Esophagus muscularis mucosa (tissue), 4 donors: ENCODE data around the gene APOH. TPM values are rescaled to one million over a fixed set of nuclear protein-coding genes. Genes with fewer than 3 reads are reported as not detected.

ENCODE experiments used
- DNase-seq: peaks from one replicate; pipeline ENCODE4 v3.0.0-alpha.2; 2017; ENCODE audit errors: extremely low spot score
- H3K27ac ChIP-seq, 4 donors: fragments of 200-600 bp; sonication (generic); replicated peaks in 1 of 4; 1 replicate in 3 of 4; 2 replicates in 1 of 4; pipeline ENCODE4 v1.5.1; 2016 to 2019; ENCODE audit warnings: mild to moderate bottlenecking in 1 of 4
- H3K27me3 ChIP-seq, 4 donors: fragments of 200-600 bp; sonication (generic); one replicate each; pipeline versions ENCODE4 v1.5.1 to v1.6.0; 2016 to 2019
- H3K36me3 ChIP-seq, 4 donors: fragments of 200-600 bp; sonication (generic); one replicate each; pipeline ENCODE4 v1.5.1; 2016 to 2019
- H3K4me1 ChIP-seq, 4 donors: fragments of 200-600 bp; sonication (generic); one replicate each; pipeline ENCODE4 v1.5.1; 2016 to 2019
- H3K4me3 ChIP-seq, 4 donors: fragments of 200-600 bp; sonication (generic); 1 replicate in 2 of 4; 2 replicates in 2 of 4; pipeline ENCODE4 v1.5.1; 2016 to 2019; ENCODE audit warnings: mild to moderate bottlenecking in 4 of 4, moderate library complexity in 1 of 4
- H3K9me3 ChIP-seq, 4 donors: fragments of 200-600 bp; sonication (generic); 1 replicate in 3 of 4; 2 replicates in 1 of 4; pipeline ENCODE4 v1.5.1; 2016 to 2019
- EP300 ChIP-seq: sonication (generic); formaldehyde crosslinking; IDR thresholded peaks from one replicate; pipeline ENCODE4 v1.6.1; 2017; ENCODE audit warnings: antibody characterized with exemption
- POLR2A ChIP-seq: fragments of 450-650 bp; IDR thresholded peaks from one replicate; pipeline ENCODE4 v1.6.1; 2017; ENCODE audit warnings: antibody characterized with exemption, moderate library complexity, mild to moderate bottlenecking, low read depth
- POLR2AphosphoS5 ChIP-seq, 2 donors: sonication (generic); formaldehyde crosslinking; IDR thresholded peaks; one replicate each; pipeline ENCODE4 v1.6.1; 2017; ENCODE audit warnings: antibody characterized with exemption in 2 of 2
- WGBS: methylation state at CpG from one replicate; pipeline ENCODE4 v1.1.5; 2018; 5-methylcytosine and 5-hydroxymethylcytosine counted together
- intact Hi-C: fragments of 100-400 bp; cut with DNase I; formaldehyde crosslinking; loops from one replicate; pipeline ENCODE4 v1.15.1; 2023
- total RNA-seq, 4 donors: library from RNA; depleted of rRNA; stranded (reverse); fragments of >200 nt; gene quantifications; one replicate each; pipeline versions ENCODE4 v1.1.0 to v1.2.1, GENCODE V29; 2016
- TF ChIP-seq, protein P1 (sequence below), 3 experiments: fragments of 200-600 bp in 2 of 3; fragments of 450-650 bp in 1 of 3; sonication (generic) in 2 of 3; IDR thresholded peaks; one replicate each; pipeline ENCODE4 v1.5.1; 2017 to 2019; ENCODE audit warnings: antibody characterized with exemption in 3 of 3, mild to moderate bottlenecking in 2 of 3, moderate library complexity in 1 of 3

The APOH gene
- total RNA-seq, 4 donors from 2014 or later, result not detected

DNA sequence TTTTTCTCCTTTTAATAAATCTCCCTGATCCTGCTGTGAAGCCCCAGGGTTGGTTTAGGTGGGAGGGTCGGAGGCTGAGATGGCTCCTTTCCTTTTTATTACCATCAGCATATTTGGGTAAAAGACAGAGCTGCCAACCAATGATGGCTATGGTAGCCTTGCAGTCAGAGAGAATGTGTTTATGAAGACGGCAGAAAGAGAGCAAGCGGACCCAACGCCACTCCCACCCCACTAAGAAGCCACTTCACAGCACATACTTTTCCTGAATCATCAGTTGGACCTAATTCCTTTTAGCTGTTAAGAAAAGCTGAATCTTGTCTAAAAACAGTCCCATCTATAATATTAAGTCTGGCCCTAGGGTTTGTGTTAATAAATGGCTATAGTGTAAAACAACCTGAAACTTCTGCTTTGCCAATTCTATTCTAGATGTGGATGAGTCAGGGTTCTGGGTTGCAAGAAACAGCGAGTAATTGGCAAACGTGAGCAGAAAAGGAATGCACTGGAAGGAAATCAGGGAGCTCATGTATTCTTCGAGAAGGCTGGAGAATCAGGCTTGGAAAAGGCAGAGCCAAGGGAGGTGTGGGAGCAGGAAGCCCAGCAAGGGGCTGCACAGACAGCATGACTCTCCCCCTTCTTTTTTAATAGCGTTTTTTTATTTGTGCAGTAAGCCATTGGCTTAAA, 39.2 kb upstream of the APOH start:
- intact Hi-C loops, result no loop called here
- 59% methylated on average over 8 of the region's 8 CpGs for WGBS
- TF ChIP-seq POLR2AphosphoS5 (IDR thresholded peaks at IDR 0.05), result no peak
- TF ChIP-seq, protein P1, sequence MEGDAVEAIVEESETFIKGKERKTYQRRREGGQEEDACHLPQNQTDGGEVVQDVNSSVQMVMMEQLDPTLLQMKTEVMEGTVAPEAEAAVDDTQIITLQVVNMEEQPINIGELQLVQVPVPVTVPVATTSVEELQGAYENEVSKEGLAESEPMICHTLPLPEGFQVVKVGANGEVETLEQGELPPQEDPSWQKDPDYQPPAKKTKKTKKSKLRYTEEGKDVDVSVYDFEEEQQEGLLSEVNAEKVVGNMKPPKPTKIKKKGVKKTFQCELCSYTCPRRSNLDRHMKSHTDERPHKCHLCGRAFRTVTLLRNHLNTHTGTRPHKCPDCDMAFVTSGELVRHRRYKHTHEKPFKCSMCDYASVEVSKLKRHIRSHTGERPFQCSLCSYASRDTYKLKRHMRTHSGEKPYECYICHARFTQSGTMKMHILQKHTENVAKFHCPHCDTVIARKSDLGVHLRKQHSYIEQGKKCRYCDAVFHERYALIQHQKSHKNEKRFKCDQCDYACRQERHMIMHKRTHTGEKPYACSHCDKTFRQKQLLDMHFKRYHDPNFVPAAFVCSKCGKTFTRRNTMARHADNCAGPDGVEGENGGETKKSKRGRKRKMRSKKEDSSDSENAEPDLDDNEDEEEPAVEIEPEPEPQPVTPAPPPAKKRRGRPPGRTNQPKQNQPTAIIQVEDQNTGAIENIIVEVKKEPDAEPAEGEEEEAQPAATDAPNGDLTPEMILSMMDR (IDR thresholded peaks at IDR 0.05), result no peak
- Histone ChIP-seq H3K9me3 (peaks cover 0 to 7% (median 3%) of the 10 kb centered on the region in 4 donors), H3K36me3 (no peaks in the 10 kb centered on the region), H3K4me1 (peaks cover 0 to 11% (median 10%) of the 10 kb centered on the region in 4 donors), H3K4me3 (no peak overlapping the region), H3K27me3 (no peaks in the 10 kb centered on the region), H3K27ac (no peak overlapping the region)
- no peak for DNase-seq

DNA sequence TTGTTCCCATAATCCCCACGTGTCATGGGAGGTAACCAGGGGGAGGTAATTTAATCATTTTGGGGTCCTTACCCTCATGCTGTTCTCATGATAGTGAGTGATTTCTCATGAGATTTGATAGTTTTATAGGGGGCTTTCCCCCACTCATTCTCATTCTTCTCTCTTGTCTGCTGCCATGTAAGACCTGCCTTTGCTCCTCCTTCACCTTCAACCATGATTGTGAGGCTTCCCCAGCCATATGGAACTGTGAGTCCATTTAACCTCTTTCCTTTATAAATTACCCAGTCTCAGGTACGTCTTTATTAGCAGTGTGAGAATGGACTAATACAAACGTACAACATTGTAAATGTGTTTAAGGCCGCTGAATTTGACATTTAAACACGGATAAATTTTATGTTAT, 35.5 kb upstream of the APOH start:
- Histone ChIP-seq H3K27ac (no peak overlapping the region), H3K27me3 (no peaks in the 10 kb centered on the region), H3K4me3 (no peak overlapping the region), H3K4me1 (no peaks in the 10 kb centered on the region), H3K36me3 (no peaks in the 10 kb centered on the region), H3K9me3 (no peaks in the 10 kb centered on the region)
- TF ChIP-seq, protein P1 (IDR thresholded peaks at IDR 0.05), result no peak
- TF ChIP-seq POLR2A (no peak), EP300 (no peak), POLR2AphosphoS5 (IDR thresholded peaks at IDR 0.05) (no peak)
- intact Hi-C loops, result no loop called here
- no peak for DNase-seq
- WGBS, result 88% methylated on average over 5 of the region's 5 CpGs

DNA sequence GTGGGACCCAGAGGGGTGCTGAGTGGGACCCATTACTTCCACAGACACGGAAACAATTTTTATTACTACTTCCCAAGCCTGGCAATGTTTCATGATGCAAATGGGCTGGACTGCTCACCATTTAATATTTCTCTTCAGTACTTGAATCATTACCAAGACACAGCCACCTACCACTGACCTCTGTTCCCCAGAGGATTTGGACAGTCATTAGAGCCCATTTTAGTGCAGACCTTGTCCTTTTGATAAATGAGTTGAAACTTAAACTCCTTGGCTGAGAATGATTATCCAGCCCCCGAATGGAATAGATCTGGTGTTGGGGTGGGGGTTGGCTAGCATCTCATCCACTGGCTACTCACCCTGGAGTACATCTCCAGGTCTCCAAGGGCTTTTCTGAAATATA, 33.6 kb upstream of the APOH start:
- TF ChIP-seq POLR2A (no peak), POLR2AphosphoS5 (IDR thresholded peaks at IDR 0.05) (no peak), EP300 (no peak)
- TF ChIP-seq, protein P1 (IDR thresholded peaks at IDR 0.05), result no peak
- no peak for DNase-seq
- intact Hi-C loops, result no loop called here
- no peaks in the 10 kb centered on the region for H3K9me3 ChIP-seq
- no peaks in the 10 kb centered on the region for H3K36me3 ChIP-seq
- WGBS, result 71% methylated on average over 2 of the region's 2 CpGs
- no peaks in the 10 kb centered on the region for H3K27me3 ChIP-seq
- H3K4me1 ChIP-seq, result no peaks in the 10 kb centered on the region
- H3K4me3 ChIP-seq, result no peak overlapping the region
- no peak overlapping the region for H3K27ac ChIP-seq

DNA sequence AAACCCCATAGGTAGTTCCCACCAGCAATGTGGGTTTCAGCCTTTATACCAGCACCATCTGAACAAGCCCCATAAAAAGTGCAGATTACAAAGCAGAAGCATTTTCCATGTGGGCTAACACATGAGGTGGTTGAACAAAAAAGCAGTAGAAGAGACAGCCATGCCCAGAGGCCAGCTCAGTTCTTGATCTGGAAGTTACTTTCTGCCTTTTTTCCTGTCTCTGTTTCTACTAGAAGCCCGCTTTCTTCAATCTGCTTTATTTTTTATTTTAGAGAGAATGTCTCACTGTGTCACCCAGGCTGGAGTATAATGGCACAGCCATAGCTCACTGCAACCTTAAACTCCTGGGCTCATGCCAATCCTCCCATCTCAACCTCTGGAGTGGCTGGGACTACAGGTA, 31.5 kb upstream of the APOH start:
- TF ChIP-seq POLR2A, result no peak
- no peak for TF ChIP-seq POLR2AphosphoS5 (IDR thresholded peaks at IDR 0.05)
- TF ChIP-seq EP300, result no peak
- TF ChIP-seq, protein P1 (IDR thresholded peaks at IDR 0.05), result no peak
- WGBS, result 48% methylated on average over 1 of the region's 1 CpG
- intact Hi-C loops, result no loop called here
- H3K9me3 ChIP-seq, result no peaks in the 10 kb centered on the region
- H3K27ac ChIP-seq, result no peak overlapping the region
- H3K36me3 ChIP-seq, result no peaks in the 10 kb centered on the region
- no peak overlapping the region for H3K4me3 ChIP-seq
- DNase-seq, result no peak
- H3K27me3 ChIP-seq, result no peaks in the 10 kb centered on the region
- H3K4me1 ChIP-seq, result no peaks in the 10 kb centered on the region

DNA sequence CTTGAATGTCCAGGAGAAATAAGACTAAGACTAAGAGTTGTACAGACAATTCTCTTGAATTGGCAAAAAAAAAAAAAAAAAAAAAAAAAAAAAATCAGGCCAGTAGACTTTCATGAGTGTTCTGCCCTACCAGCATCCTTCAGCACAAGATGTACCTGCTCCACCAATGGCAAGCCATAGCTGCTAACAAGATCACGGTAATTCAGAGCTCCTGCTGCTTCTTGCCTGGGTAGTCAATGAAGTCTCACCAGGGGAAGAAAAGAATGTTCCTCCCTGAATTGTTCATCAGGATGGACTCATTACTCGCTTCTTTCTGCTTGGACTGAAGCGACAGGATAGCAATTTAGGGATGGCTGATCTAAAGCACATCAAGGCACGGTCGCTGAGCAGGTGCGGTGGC, 31.1 kb upstream of the APOH start:
- H3K4me1 ChIP-seq, result peaks cover 0 to 1% (median under 1%) of the 10 kb centered on the region in 4 donors
- H3K4me3 ChIP-seq, result no peak overlapping the region
- TF ChIP-seq POLR2A (no peak), EP300 (no peak), POLR2AphosphoS5 (IDR thresholded peaks at IDR 0.05) (no peak)
- TF ChIP-seq, protein P1 (IDR thresholded peaks at IDR 0.05), result no peak
- no peak overlapping the region for H3K27ac ChIP-seq
- intact Hi-C loops, result no loop called here
- no peaks in the 10 kb centered on the region for H3K27me3 ChIP-seq
- no peaks in the 10 kb centered on the region for H3K9me3 ChIP-seq
- WGBS, result 95% methylated on average over 6 of the region's 6 CpGs
- DNase-seq, result no peak
- H3K36me3 ChIP-seq, result no peaks in the 10 kb centered on the region
